SU-DHL-6 (cell line): ENCODE measurements around the gene RAPGEF6.

Experiments
- EZH2phosphoT487 ChIP-seq: fragments of 200-600 bp; sonication (generic), shearing (Covaris generic); conservative IDR thresholded peaks from 2 replicates; pipeline ENCODE4 v1.6.1; 2018; ENCODE audit warnings: mild to moderate bottlenecking, antibody characterized with exemption, low read length, moderate library complexity, mixed read lengths
- TF ChIP-seq, protein P1 (sequence below): fragments of 200-600 bp; sonication (generic); IDR thresholded peaks from one replicate; pipeline ENCODE4 v1.5.1; 2017; ENCODE audit warnings: antibody characterized with exemption, mild to moderate bottlenecking, low read length, moderate library complexity; ENCODE audit not compliant: insufficient read depth, poor library complexity, severe bottlenecking

DNA sequence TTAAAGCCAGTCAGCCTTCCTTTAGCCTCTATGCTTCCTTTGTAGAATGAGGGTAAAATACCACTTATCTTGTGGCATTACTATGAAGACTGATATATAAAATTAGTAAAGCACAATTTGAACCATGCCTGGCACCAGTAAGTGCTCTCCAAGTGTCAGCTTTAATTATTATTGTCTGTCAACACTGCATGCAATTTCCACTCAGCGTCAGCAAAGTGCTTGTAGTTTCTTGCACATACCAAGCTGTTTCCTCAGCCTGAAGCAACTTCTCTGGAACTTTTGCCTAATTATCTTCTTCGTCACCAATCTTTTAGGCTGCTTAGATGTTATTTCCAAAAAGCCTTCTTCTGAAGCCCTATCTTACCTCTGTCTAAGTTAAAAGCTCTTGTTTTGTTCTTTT is 193.8 kb downstream of the RAPGEF6 start:
- TF ChIP-seq, protein P1, sequence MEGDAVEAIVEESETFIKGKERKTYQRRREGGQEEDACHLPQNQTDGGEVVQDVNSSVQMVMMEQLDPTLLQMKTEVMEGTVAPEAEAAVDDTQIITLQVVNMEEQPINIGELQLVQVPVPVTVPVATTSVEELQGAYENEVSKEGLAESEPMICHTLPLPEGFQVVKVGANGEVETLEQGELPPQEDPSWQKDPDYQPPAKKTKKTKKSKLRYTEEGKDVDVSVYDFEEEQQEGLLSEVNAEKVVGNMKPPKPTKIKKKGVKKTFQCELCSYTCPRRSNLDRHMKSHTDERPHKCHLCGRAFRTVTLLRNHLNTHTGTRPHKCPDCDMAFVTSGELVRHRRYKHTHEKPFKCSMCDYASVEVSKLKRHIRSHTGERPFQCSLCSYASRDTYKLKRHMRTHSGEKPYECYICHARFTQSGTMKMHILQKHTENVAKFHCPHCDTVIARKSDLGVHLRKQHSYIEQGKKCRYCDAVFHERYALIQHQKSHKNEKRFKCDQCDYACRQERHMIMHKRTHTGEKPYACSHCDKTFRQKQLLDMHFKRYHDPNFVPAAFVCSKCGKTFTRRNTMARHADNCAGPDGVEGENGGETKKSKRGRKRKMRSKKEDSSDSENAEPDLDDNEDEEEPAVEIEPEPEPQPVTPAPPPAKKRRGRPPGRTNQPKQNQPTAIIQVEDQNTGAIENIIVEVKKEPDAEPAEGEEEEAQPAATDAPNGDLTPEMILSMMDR, result no peak
- no peak for TF ChIP-seq EZH2phosphoT487
